ENCODE results near the gene ATP6V1F. TPM values are rescaled to one million over a fixed set of nuclear protein-coding genes. Genes with fewer than 3 reads are reported as not detected.

ATP6V1F gene
- total RNA-seq, 1 donor from 2014 or later = 119 TPM

- no peak for TF ChIP-seq POLR2A (IDR thresholded peaks at IDR 0.05)
- no peak for TF ChIP-seq POLR2AphosphoS5 (IDR thresholded peaks at IDR 0.05; ENCODE audit: insufficient read depth in 1 of 2, low read depth in 1 of 2)
- TF ChIP-seq CTCF (IDR thresholded peaks at IDR 0.05) = no peak
- H3K27ac ChIP-seq = no peak overlapping the region
- intact Hi-C loops (cut with DNase I) = no loop called here
- DNase-seq (ENCODE audit: extremely low spot score in 2 of 2) = no peak
- peak overlapping the region; percentile 34 to 37 for H3K4me3 ChIP-seq
- no peaks in the 10 kb centered on the region for H3K36me3 ChIP-seq
- H3K9me3 ChIP-seq = no peaks in the 10 kb centered on the region
- H3K4me1 ChIP-seq = peaks cover 28% of the 10 kb centered on the region
- no peaks in the 10 kb centered on the region for H3K27me3 ChIP-seq
These were observed 28.7 kb downstream of the ATP6V1F start for GRCh38 chr7:128891110-128891941.

GRCh38 chr7:128891942-128892269 lies 29.2 kb downstream of the ATP6V1F start:
- intact Hi-C loops (cut with DNase I) = no loop called here
- H3K9me3 ChIP-seq = no peaks in the 10 kb centered on the region
- no peak overlapping the region for H3K4me3 ChIP-seq
- no peaks in the 10 kb centered on the region for H3K36me3 ChIP-seq
- DNase-seq (ENCODE audit: extremely low spot score in 2 of 2) = no peak
- H3K27me3 ChIP-seq = no peaks in the 10 kb centered on the region
- no peak overlapping the region for H3K27ac ChIP-seq
- H3K4me1 ChIP-seq = peaks cover 28% of the 10 kb centered on the region
- TF ChIP-seq CTCF (IDR thresholded peaks at IDR 0.05) = no peak
- TF ChIP-seq POLR2A (IDR thresholded peaks at IDR 0.05) = no peak
- TF ChIP-seq POLR2AphosphoS5 (IDR thresholded peaks at IDR 0.05; ENCODE audit: insufficient read depth in 1 of 2, low read depth in 1 of 2) = no peak

- H3K27me3 ChIP-seq = no peaks in the 10 kb centered on the region
- H3K36me3 ChIP-seq = no peaks in the 10 kb centered on the region
- no peak for DNase-seq (ENCODE audit: extremely low spot score in 2 of 2)
- no peak overlapping the region for H3K4me3 ChIP-seq
- H3K27ac ChIP-seq = no peak overlapping the region
- intact Hi-C loops (cut with DNase I) = no loop called here
- H3K4me1 ChIP-seq = peaks cover 28% of the 10 kb centered on the region
- no peaks in the 10 kb centered on the region for H3K9me3 ChIP-seq
- TF ChIP-seq CTCF (IDR thresholded peaks at IDR 0.05) = no peak
- TF ChIP-seq POLR2AphosphoS5 (IDR thresholded peaks at IDR 0.05; ENCODE audit: insufficient read depth in 1 of 2, low read depth in 1 of 2) = no peak
- no peak for TF ChIP-seq POLR2A (IDR thresholded peaks at IDR 0.05)
These were observed 30.0 kb downstream of the ATP6V1F start for GRCh38 chr7:128892521-128893250.

- peaks cover 28% of the 10 kb centered on the region for H3K4me1 ChIP-seq
- H3K27ac ChIP-seq = no peak overlapping the region
These were observed 30.8 kb downstream of the ATP6V1F start for GRCh38 chr7:128893251-128894100.

More at GRCh38 chr7:128893251-128894100, 30.8 kb downstream of the ATP6V1F start:
- DNase-seq (ENCODE audit: extremely low spot score in 2 of 2) = no peak
- intact Hi-C loops (cut with DNase I) = no loop called here
- TF ChIP-seq POLR2A (IDR thresholded peaks at IDR 0.05) (no peak), POLR2AphosphoS5 (IDR thresholded peaks at IDR 0.05; ENCODE audit: insufficient read depth in 1 of 2, low read depth in 1 of 2) (no peak), CTCF (IDR thresholded peaks at IDR 0.05) (no peak)
- Histone ChIP-seq H3K36me3 (no peaks in the 10 kb centered on the region), H3K9me3 (no peaks in the 10 kb centered on the region), H3K27me3 (no peaks in the 10 kb centered on the region), H3K4me3 (no peak overlapping the region)
